HEK293T (cell line): ENCODE data around the gene KCNQ2.

Source experiments
- ARNT ChIP-seq: fragments of 450-650 bp; IDR thresholded peaks from 2 replicates; pipeline ENCODE4 v1.6.1; 2017; ENCODE audit warnings: mild to moderate bottlenecking
- BHLHE40 ChIP-seq: fragments of 450-650 bp; IDR thresholded peaks from 2 replicates; pipeline ENCODE4 v1.6.1; 2016; ENCODE audit warnings: mild to moderate bottlenecking, moderate library complexity, borderline replicate concordance
- ELF4 ChIP-seq: fragments of 450-650 bp; IDR thresholded peaks from 2 replicates; pipeline ENCODE4 v1.6.1; 2017; ENCODE audit warnings: antibody characterized with exemption
- FOXK2 ChIP-seq: fragments of 450-650 bp; IDR thresholded peaks from 2 replicates; pipeline ENCODE4 v1.6.1; 2016; ENCODE audit warnings: mild to moderate bottlenecking
- LEF1 ChIP-seq: fragments of 450-650 bp; IDR thresholded peaks from 2 replicates; pipeline ENCODE4 v1.6.1; 2017; ENCODE audit warnings: mild to moderate bottlenecking, borderline replicate concordance
- NFRKB ChIP-seq: fragments of 450-650 bp; IDR thresholded peaks from 2 replicates; pipeline ENCODE4 v1.6.1; 2016; ENCODE audit warnings: mild to moderate bottlenecking, moderate library complexity
- PKNOX1 ChIP-seq: fragments of 450-650 bp; IDR thresholded peaks from 2 replicates; pipeline ENCODE4 v1.6.1; 2016
- SP1 ChIP-seq: fragments of 450-650 bp; IDR thresholded peaks from 2 replicates; pipeline ENCODE4 v1.6.1; 2017
- SUZ12 ChIP-seq: fragments of 450-650 bp; IDR thresholded peaks from 2 replicates; pipeline ENCODE4 v1.6.1; 2016; ENCODE audit warnings: mild to moderate bottlenecking
- TARDBP ChIP-seq: fragments of 450-650 bp; IDR thresholded peaks from 2 replicates; pipeline ENCODE4 v1.6.1; 2016
- ZNF384 ChIP-seq: fragments of 450-650 bp; IDR thresholded peaks from 2 replicates; pipeline ENCODE4 v1.6.1; 2016

- no peak for TF ChIP-seq BHLHE40
- TF ChIP-seq FOXK2: no peak
- no peak for TF ChIP-seq ARNT
- TF ChIP-seq ELF4: no peak
- TF ChIP-seq SUZ12: no peak
- TF ChIP-seq SP1: no peak
- TF ChIP-seq PKNOX1: no peak
- no peak for TF ChIP-seq ZNF384
- TF ChIP-seq LEF1: no peak
- no peak for TF ChIP-seq NFRKB
- no peak for TF ChIP-seq TARDBP
These were observed 119.6 kb downstream of the KCNQ2 start for GRCh38 chr20:63352811-63353221.
